RWPE1 (cell line): Measurements from ENCODE around the gene AUTS2.

Source experiments
- CTCF ChIA-PET: fragments of 350-600 bp; sonication (Branson Sonifier 250); formaldehyde crosslinking; extraction: SDS; loops from one replicate; lab custom pipeline; 2021; lab: Yijun Ruan, JAX
- POLR2A ChIA-PET: fragments of 400-600 bp; formaldehyde crosslinking; extraction: SDS; loops from one replicate; lab custom pipeline; 2020; ENCODE audit warnings: antibody characterized with exemption; ENCODE audit not compliant: low non-redundant PET; lab: Yijun Ruan, JAX
- DNase-seq: peaks from one replicate; pipeline ENCODE4 v3.0.0; 2012; ENCODE audit warnings: low spot score
- H3K27ac ChIP-seq: fragments of 450-650 bp; 2 replicates; pipeline ENCODE4 v1.5.1; 2017
- TF ChIP-seq, protein P1 (sequence below): fragments of 450-650 bp; conservative IDR thresholded peaks from 2 replicates; pipeline ENCODE4 v1.5.1; 2017; ENCODE audit warnings: low read depth, mild to moderate bottlenecking

The AUTS2 gene

DNA sequence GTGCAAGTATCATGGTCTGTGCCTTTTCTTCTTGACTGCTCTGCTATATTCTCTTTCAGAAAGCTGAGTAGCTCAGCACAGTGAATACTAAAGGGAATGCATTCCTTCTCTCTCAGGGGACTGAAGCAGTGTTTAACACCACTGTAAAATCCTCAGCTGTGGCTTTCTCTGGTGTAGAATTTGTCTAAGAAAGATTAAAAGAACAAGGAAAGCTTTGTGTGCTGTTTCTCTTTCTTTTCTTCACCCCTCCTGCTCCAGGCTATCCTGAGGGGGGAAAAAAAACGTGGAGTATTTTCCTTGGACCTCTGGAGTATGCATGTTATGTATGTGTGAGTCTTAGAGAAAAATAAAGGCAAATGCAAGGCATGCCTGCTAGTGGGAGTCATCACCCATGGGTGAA lies 383.9 kb downstream of the AUTS2 start:
- no peak overlapping the region for H3K27ac ChIP-seq
- ChIA-PET POLR2A (no interaction called here), CTCF (no interaction called here)
- TF ChIP-seq, protein P1, sequence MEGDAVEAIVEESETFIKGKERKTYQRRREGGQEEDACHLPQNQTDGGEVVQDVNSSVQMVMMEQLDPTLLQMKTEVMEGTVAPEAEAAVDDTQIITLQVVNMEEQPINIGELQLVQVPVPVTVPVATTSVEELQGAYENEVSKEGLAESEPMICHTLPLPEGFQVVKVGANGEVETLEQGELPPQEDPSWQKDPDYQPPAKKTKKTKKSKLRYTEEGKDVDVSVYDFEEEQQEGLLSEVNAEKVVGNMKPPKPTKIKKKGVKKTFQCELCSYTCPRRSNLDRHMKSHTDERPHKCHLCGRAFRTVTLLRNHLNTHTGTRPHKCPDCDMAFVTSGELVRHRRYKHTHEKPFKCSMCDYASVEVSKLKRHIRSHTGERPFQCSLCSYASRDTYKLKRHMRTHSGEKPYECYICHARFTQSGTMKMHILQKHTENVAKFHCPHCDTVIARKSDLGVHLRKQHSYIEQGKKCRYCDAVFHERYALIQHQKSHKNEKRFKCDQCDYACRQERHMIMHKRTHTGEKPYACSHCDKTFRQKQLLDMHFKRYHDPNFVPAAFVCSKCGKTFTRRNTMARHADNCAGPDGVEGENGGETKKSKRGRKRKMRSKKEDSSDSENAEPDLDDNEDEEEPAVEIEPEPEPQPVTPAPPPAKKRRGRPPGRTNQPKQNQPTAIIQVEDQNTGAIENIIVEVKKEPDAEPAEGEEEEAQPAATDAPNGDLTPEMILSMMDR, result no peak
- no peak for DNase-seq

DNA sequence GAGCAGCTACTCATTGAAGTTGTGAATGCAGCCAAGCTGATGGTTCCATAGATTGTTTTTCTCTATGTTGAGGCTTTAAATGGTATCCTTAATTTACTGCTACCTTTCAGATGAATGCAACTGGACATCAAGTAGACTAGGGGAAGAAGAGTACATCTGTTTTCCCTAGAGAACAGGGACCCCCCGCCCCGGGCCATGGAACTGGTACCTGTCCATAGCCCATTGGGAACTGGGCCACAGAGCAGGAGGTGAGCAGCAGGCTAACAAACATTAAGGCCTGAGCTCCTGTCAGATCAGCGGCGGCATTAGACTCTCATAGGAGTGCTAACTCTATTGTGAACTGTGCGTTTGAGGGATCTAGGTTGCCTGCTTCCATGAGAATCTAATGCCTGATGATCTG lies 391.3 kb downstream of the AUTS2 start:
- TF ChIP-seq, protein P1, result no peak
- H3K27ac ChIP-seq, result no peak overlapping the region
- DNase-seq, result no peak
- ChIA-PET CTCF (no interaction called here), POLR2A (no interaction called here)

DNA sequence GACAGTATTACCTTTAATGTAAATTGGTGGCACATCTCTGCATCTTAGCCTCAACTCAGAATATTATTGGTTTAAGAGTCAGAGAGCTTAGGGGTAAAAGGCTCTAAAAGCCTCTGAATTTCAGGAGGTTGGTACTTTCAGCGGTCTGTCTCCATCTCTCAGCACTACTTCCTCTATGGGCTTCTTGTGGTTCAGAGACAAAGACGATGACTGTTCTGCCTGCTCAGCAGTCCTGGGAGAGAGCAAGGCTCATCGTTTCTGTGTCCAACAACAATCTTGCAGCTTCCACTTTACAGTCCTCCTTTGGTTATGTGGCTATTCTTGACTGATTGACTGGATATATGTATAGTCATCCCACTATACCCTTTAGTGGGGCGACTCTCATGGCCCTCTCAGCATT lies 394.7 kb downstream of the AUTS2 start:
- ChIA-PET POLR2A (no interaction called here), CTCF (no interaction called here)
- TF ChIP-seq, protein P1, result no peak
- no peak for DNase-seq
- no peak overlapping the region for H3K27ac ChIP-seq

DNA sequence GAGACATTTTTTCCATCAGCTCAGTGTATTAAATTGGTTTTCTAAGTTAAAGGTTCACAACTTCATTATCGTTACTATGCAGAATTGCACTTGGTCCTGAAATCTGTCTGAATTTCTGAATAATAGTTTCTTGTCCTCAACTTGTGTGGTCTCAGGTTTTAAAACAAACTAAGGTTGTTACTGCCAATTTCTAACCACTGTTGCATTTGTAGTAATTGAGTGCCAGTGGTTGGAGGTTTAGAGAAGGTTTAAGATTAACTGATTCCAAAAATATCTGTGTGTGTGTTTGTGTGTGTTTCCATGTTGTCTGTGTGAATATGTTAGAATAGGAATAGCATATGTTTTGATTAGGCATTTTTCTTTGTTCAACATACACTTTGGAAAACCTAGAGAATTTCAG lies 395.9 kb downstream of the AUTS2 start:
- no peak for DNase-seq
- TF ChIP-seq, protein P1, result no peak
- CTCF ChIA-PET, result no interaction called here
- no peak overlapping the region for H3K27ac ChIP-seq
- POLR2A ChIA-PET, result no interaction called here

DNA sequence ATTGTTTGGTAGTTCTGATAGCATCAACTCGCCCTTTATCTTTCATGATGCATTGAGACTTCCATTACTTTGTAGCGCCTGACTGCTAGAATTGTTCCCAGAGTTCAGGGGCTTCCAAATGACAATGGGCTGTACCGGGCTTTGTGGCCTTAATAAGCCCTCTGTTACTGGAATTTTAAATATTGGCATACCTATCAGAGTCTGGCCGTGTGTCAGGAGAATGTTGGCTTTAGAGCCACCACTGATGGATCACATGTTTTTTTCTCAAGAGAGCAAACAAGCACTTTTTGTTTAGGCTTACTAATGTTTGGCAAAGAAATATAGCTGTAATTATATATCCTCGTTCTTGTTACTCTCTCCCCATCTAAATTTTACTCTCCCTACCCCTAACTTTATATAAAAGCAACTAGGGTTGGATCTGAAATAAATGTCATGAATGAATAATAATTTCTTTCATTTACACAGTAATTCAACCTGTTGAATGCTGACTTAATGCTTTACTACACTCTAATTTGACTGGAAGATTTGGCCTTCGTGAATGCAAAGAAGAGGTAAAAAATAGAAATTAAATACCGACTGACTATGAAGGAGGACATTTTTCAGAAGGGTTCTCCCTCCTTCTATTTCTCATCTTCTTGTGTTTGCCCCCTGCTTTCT lies 396.7 kb downstream of the AUTS2 start:
- ChIA-PET CTCF (no interaction called here), POLR2A (no interaction called here)
- TF ChIP-seq, protein P1, result no peak

DNA sequence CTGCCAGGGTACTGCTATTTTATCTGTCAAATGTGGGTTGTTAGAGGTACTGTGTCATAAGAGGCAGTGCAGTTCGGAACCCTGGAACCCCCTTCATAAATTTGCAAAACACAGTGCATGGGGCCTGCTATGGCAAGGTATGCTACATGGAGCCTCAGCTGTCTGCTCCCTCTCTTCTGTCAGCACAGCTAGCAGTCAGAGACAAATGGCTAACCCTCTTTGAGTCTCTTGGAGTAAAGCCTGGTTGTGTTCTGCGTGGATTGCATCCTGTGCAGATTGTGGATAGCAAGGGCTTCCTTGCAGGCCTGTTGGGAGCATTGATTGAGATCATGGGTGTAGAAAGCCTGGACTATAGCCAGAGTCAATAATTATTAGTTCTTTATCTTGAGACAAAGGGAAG lies 397.8 kb downstream of the AUTS2 start:
- no peak for DNase-seq
- no peak overlapping the region for H3K27ac ChIP-seq
- ChIA-PET CTCF (no interaction called here), POLR2A (no interaction called here)
- TF ChIP-seq, protein P1, result no peak

More for the DNA sequence above, 396.7 kb downstream of the AUTS2 start:
- H3K27ac ChIP-seq, result no peak overlapping the region
- no peak for DNase-seq
